GM21825 (cell line): ENCODE data around the gene OLA1.
"Not testable (repeated sequence)": the region's sequence is repeated elsewhere in the genome, so short reads cannot be mapped to it uniquely, and the experiment has no call there.

Source experiments
- ATAC-seq: cut with Tn5 transposase; IDR thresholded peaks from one replicate; pipeline ENCODE4 v1.9.1; 2021; ENCODE audit warnings: mild to moderate bottlenecking, moderate library complexity; ENCODE audit not compliant: unreplicated experiment

The OLA1 gene

GRCh38 chr2:174248187-174248997 lies at the start of gene OLA1:
Gene OLA1 (minus strand): TSS chr2:174248532. CDS start chr2:174246815, 1,717 bp downstream.
- peak; percentile 96 for ATAC-seq

- no peak for ATAC-seq
Observed at GRCh38 chr2:174292908-174293307, 44.6 kb upstream of the OLA1 start.

GRCh38 chr2:174286172-174286571 lies 37.8 kb upstream of the OLA1 start:
- no peak for ATAC-seq

GRCh38 chr2:174282441-174282840 lies 34.1 kb upstream of the OLA1 start:
- no peak for ATAC-seq

GRCh38 chr2:174281736-174282135 lies 33.4 kb upstream of the OLA1 start:
- ATAC-seq: no peak

GRCh38 chr2:174280596-174280995 lies 32.3 kb upstream of the OLA1 start:
- no peak for ATAC-seq

- not testable (repeated sequence) for ATAC-seq
Observed at GRCh38 chr2:174270263-174270662, 21.9 kb upstream of the OLA1 start.

GRCh38 chr2:174266288-174266687 lies 18.0 kb upstream of the OLA1 start:
- no peak for ATAC-seq

GRCh38 chr2:174263997-174264396 lies 15.7 kb upstream of the OLA1 start:
- ATAC-seq: no peak

GRCh38 chr2:174259981-174260380 lies 11.6 kb upstream of the OLA1 start:
- ATAC-seq: no peak

- no peak for ATAC-seq
Observed at GRCh38 chr2:174254267-174254666, 5.9 kb upstream of the OLA1 start.

- ATAC-seq: no peak
Observed at GRCh38 chr2:174248998-174249592, 763 bp upstream of the OLA1 start.

- peak; percentile 12 for ATAC-seq
Observed at GRCh38 chr2:174247474-174248186, 702 bp downstream of the OLA1 start.

- ATAC-seq: no peak
Observed at GRCh38 chr2:174246944-174247381, 1.4 kb downstream of the OLA1 start.

- not testable (repeated sequence) for ATAC-seq
Observed at GRCh38 chr2:174245628-174246027, 2.7 kb downstream of the OLA1 start.

GRCh38 chr2:174245065-174245464 lies 3.3 kb downstream of the OLA1 start:
- ATAC-seq: no peak

- ATAC-seq: no peak
Observed at GRCh38 chr2:174243812-174244211, 4.5 kb downstream of the OLA1 start.

GRCh38 chr2:174240097-174240496 lies 8.2 kb downstream of the OLA1 start:
- ATAC-seq: no peak

- no peak for ATAC-seq
Observed at GRCh38 chr2:174236429-174236828, 11.9 kb downstream of the OLA1 start.

- no peak for ATAC-seq
Observed at GRCh38 chr2:174235680-174236079, 12.7 kb downstream of the OLA1 start.

GRCh38 chr2:174233771-174234275 lies 14.5 kb downstream of the OLA1 start:
- ATAC-seq: no peak
